HG03571 (cell line): Measurements from ENCODE around the gene IFT43.

ENCODE experiments used
- ATAC-seq: cut with Tn5 transposase; IDR thresholded peaks from one replicate; pipeline ENCODE4 v1.9.1; 2021; ENCODE audit not compliant: unreplicated experiment

The IFT43 gene

GRCh38 chr14:76073717-76074116 lies 88.2 kb downstream of the IFT43 start:
- no peak for ATAC-seq

GRCh38 chr14:76077340-76077739 lies 91.8 kb downstream of the IFT43 start:
- no peak for ATAC-seq

GRCh38 chr14:76078501-76078900 lies 92.9 kb downstream of the IFT43 start:
- ATAC-seq: no peak

GRCh38 chr14:76080025-76080424 lies 94.5 kb downstream of the IFT43 start:
- no peak for ATAC-seq

- no peak for ATAC-seq
These were observed 94.9 kb downstream of the IFT43 start for GRCh38 chr14:76080471-76080870.

GRCh38 chr14:76081642-76082041 lies 96.1 kb downstream of the IFT43 start:
- ATAC-seq: no peak

- no peak for ATAC-seq
These were observed 98.5 kb downstream of the IFT43 start for GRCh38 chr14:76083796-76084765.

GRCh38 chr14:76085358-76085757 lies 99.8 kb downstream of the IFT43 start:
- no peak for ATAC-seq

GRCh38 chr14:76086636-76087035 lies 101.1 kb downstream of the IFT43 start:
- ATAC-seq: no peak

- ATAC-seq: no peak
These were observed 102.8 kb downstream of the IFT43 start for GRCh38 chr14:76088326-76088725.

GRCh38 chr14:76088771-76089571 lies 103.4 kb downstream of the IFT43 start:
- ATAC-seq: no peak

GRCh38 chr14:76089575-76089974 lies 104.0 kb downstream of the IFT43 start:
- ATAC-seq: no peak

GRCh38 chr14:76090616-76091391 lies 105.2 kb downstream of the IFT43 start:
- ATAC-seq: no peak

- no peak for ATAC-seq
These were observed 107.5 kb downstream of the IFT43 start for GRCh38 chr14:76093077-76093476.

GRCh38 chr14:76096257-76096656 lies 110.7 kb downstream of the IFT43 start:
- ATAC-seq: no peak

- ATAC-seq: no peak
These were observed 112.0 kb downstream of the IFT43 start for GRCh38 chr14:76097547-76097946.

GRCh38 chr14:76098047-76098446 lies 112.5 kb downstream of the IFT43 start:
- no peak for ATAC-seq

GRCh38 chr14:76098916-76099675 lies 113.5 kb downstream of the IFT43 start:
- no peak for ATAC-seq

GRCh38 chr14:76100236-76100635 lies 114.7 kb downstream of the IFT43 start:
- ATAC-seq: no peak
